Inflammatory macrophage treated with lipopolysaccharide for 4 hours (primary cell): ENCODE measurements around the gene TLE1.
"Not testable (repeated sequence)": the region's sequence is repeated elsewhere in the genome, so short reads cannot be mapped to it uniquely, and the experiment has no call there.

Experiments used
- DNase-seq: peaks from one replicate; pipeline ENCODE4 v3.0.0-alpha.2; 2020

TLE1 gene

GRCh38 chr9:81621785-81622259 lies 67.5 kb downstream of the TLE1 start:
- no peak for DNase-seq

- no peak for DNase-seq
Measured at GRCh38 chr9:81621118-81621517, 68.2 kb downstream of the TLE1 start.

- no peak for DNase-seq
Measured at GRCh38 chr9:81620002-81620390, 69.4 kb downstream of the TLE1 start.

- no peak for DNase-seq
Measured at GRCh38 chr9:81619353-81620001, 69.9 kb downstream of the TLE1 start.

GRCh38 chr9:81618923-81619322 lies 70.4 kb downstream of the TLE1 start:
- DNase-seq: no peak

GRCh38 chr9:81616141-81616540 lies 73.2 kb downstream of the TLE1 start:
- DNase-seq: no peak

GRCh38 chr9:81614335-81614734 lies 75.0 kb downstream of the TLE1 start:
- DNase-seq: no peak

- DNase-seq: no peak
Measured at GRCh38 chr9:81613002-81613812, 76.1 kb downstream of the TLE1 start.

- no peak for DNase-seq
Measured at GRCh38 chr9:81611664-81612063, 77.7 kb downstream of the TLE1 start.

- no peak for DNase-seq
Measured at GRCh38 chr9:81610740-81611107, 78.6 kb downstream of the TLE1 start.

GRCh38 chr9:81609782-81610739 lies 79.3 kb downstream of the TLE1 start:
- DNase-seq: peak; percentile 37

GRCh38 chr9:81608289-81608657 lies 81.1 kb downstream of the TLE1 start:
- no peak for DNase-seq

GRCh38 chr9:81607593-81608288 lies 81.6 kb downstream of the TLE1 start:
- DNase-seq: no peak

- DNase-seq: not testable (repeated sequence)
Measured at GRCh38 chr9:81606261-81606660, 83.1 kb downstream of the TLE1 start.

GRCh38 chr9:81605170-81605670 lies 84.1 kb downstream of the TLE1 start:
- no peak for DNase-seq

- no peak for DNase-seq
Measured at GRCh38 chr9:81604306-81605169, 84.8 kb downstream of the TLE1 start.

GRCh38 chr9:81602887-81603680 lies 86.3 kb downstream of the TLE1 start:
- no peak for DNase-seq

GRCh38 chr9:81601639-81602623 lies 87.4 kb downstream of the TLE1 start:
- no peak for DNase-seq

- no peak for DNase-seq
Measured at GRCh38 chr9:81600631-81601030, 88.7 kb downstream of the TLE1 start.
